T-helper 1 cell (primary cell): ENCODE results near the gene PDZK1IP1.
"Not testable (repeated sequence)": the region's sequence is repeated elsewhere in the genome, so short reads cannot be mapped to it uniquely, and the experiment has no call there.

Experiments used
- DNase-seq, 5 donors: peaks; one replicate each; pipeline ENCODE4 v3.0.0-alpha.2; 2012 to 2020

The PDZK1IP1 gene

DNA sequence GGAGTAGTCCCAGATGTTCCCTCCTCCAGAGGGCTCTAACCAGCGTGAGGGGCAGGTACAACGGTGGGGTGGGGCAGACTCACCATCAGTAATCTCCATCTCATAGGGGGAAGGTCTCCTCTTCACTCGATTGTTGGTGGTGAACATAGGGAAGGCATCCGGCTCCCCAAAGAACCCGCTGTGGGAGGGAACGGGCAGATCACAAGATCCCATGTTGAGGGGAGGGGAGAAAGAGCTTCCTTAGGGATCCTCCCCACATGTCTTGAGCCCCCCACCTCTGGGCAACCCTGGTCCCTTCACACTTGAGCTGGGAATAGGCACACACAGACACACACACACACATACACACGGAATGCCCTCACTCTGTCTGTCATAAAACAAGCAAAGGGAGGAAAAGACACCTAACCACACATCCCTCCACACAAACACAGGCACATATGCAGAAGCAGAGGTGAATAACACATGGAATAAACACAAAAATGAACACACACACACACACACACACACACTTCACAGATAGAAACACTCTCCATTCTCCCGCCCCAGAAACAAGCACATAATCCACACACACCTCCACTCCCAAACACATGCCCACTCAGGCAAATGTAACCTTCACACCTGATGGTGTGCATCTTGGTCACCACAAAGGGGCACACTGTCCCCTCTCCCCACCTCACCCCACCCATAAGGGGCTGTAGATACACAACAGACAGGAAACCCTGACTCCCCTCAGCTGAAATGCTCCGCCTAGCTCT, 34.3 kb upstream of the PDZK1IP1 start:
- no peak for DNase-seq

DNA sequence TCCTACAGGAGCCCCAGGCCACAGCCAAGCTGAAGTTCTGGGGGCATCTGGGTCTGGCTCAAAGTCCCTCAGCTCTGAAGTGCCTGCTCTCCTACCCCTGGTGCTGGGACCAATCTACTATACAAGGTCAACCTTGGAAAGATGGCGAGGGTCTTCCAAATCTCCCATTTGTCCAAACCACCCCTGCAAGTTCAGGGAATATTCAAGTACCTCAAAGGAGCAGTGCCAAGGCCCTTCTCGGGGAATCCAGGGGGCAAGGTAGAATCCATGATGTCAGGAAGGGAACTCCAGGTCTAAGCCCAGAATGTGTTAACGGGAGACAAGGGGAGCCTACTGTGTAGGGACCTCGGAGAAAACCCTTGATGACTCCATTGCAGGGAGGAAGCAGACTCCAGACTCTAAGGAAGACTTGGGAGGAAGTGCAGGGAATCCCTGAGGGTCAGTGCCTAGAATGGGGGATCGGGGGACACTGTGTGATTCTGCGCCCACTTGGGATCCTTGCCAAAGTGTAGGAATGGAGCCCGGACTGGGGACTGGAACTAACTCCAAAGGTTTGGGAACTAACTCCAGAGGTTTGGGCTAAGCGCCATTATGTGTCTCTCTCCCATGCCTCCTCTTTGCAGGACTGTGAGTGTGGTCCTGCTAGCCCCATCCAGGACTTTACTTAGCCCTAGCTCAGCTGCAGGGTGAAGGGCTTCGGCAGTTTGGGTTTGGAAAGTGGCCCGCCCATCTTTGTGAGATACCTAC, 33.5 kb upstream of the PDZK1IP1 start:
- no peak for DNase-seq

DNA sequence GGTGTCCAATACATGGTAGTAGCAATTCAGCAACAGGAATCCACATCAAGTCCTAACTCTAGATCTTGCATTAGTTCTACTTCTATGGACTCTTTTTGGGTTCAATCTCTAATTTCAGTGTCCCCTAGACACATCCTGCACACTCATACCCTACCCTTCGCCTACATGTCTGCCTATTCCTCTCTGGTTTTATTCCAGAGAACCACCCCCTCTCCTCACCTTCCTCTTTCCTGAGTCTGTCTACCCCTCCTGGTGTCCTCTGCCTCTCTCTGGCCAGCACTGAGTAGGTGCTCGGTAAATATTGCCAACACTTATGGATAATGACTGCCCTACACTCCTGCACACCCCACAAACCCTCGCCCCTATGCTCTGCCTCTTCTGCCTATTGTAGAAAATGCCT, 32.6 kb upstream of the PDZK1IP1 start:
- no peak for DNase-seq

DNA sequence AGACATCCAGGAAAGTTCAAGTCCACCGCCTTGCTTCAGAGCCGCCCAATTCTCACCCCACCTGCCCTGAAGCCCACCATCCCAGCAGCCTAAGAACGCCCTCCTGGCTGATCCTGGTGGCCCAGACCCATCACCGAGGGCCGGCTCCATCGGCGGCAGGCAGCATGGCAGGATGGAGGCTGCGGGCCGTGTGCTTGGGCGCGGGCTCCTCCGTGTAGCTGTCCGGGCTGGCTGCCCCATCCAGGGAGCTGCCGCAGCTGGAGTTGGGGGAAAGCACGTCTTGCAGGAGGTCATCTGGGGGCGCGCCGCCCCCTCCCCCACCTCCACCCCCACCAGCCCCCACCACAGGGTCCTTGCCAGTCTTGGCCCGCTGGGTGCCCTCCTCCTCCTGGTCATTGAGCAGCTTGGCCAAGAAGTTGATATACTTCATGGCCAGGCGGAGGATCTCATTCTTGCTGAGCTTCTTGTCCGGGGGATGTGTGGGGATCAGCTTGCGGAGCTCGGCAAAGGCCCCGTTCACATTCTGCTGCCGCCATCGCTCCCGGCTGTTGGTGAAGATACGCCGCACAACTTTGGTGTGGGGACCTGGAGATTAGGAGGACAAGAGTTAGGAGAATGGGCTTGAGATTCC, 29.9 kb upstream of the PDZK1IP1 start:
- no peak for DNase-seq

DNA sequence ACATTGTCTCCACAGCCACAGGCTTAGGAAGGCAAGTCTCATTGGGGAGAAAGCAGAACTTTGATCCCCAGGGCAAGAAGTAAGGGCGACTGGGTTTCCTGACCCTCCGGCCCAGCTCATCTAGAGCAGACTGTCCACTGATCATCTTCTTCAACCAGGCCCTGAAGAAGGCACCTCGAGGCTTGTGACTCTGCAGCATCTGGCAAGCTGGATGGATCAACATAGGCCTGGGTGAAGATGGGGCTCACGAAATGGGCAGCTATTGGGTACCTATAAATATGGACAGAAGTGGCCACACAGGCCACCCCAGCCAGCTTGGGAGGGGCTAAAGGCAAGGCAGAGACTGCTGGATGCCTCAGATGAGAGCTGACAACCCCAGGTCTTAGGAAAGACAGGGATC, 29.2 kb upstream of the PDZK1IP1 start:
- no peak for DNase-seq

DNA sequence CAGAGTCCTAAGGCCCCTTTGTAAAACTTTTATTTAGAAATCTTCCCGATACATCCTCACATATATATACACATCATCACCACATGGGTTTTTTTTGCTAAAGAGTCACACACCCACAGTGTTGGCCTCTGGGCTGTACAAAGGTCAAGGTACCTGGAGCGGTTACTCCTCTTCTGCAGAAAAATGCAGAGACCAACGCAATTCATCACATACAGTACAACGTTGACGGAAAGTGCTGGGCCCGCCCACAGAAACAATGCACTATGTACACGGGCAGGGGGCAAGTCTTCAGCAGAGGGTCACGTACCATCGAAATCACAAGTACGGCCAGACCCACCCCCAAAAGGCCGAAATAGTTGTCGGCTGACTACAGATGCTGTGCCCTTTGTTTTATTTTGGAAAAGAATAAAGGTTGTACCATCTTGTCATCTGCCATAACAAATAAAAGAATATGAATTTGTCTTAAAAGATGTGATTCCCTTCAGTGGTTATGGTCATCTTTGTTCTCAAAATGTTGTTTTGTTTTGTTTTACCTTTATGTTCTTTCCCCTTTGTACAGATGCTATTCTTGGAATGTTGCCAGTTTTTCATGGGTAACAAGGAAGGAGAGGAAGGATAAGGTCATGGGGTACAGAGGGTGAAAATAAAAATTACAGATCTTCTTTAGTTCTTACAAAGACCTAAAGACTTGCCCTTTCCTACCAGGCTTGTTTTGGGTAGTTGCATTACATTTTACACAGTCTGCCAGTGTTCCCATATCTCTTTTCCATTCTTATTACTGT, 26.6 kb upstream of the PDZK1IP1 start:
- no peak for DNase-seq

DNA sequence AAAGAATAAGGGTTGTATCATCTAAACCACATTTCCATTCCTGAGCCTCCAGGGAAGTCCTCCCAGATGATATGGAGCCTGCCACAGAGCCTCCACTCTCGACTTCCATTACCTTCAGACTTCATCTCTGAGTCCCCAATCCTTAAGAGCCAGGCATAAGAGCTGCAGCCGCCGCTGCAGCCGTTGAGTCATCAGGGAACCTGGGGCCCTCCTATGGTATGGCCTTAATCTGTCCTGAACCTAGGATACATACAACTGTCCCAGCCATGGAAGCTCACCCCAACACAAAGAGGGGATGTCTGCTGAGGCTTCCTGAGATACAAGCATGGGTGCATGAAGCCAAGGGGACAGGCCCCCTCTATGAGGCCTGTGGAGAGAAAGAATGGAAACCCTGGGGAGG, 25.9 kb upstream of the PDZK1IP1 start:
- no peak for DNase-seq

DNA sequence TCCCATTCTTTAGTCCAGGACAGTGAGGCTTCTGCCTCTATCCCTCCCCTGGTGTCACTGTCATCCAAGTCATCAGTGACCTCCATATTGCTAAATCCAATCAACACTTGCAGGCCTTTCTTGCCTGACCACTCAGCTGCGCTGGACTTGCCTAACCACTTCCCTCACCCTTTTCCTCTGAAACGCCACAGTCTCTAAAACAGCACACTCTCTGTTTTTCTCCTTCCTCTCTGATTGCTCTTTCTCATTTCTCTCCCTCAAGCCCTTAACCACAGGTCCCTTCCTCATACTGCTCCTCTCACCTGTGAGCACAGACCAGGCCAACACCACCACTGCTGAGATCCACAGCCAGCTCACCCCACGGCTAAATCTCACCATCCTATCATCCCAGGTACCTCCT, 24.7 kb upstream of the PDZK1IP1 start:
- no peak for DNase-seq

DNA sequence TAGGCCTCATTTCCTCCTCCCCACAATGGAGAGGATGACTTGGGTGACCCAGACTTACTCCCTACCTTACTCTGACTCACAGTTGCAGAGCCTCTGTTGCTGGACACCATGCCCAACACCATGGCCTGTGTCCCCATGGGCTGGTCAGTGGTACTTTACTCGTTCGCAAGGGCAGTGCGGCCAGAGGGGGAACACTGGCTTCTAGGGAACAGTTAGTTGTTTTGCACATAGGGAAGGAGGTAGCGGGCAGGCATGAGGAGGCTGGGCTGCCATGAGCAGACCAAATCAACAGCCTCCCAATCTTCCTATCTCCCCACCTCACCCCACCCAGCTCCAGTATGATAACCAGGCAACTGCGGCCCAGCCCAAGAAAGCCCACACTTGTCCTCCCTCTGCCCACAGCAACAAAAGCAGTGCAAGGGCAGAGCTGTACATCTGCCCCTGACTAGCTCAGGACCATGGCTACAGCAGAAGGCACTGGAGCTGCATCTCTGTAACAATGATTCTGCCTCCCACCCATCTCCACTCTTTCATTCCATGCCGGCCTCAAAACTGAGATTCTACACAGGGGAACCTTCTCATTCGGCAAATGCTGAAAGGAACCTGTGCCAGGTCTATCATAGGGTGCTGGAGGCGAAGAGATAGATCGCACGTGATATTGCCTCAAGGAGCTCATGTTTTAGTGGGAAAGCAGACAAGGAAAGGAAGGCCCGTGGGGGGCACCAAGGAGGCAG, 23.6 kb upstream of the PDZK1IP1 start:
- DNase-seq = no peak

DNA sequence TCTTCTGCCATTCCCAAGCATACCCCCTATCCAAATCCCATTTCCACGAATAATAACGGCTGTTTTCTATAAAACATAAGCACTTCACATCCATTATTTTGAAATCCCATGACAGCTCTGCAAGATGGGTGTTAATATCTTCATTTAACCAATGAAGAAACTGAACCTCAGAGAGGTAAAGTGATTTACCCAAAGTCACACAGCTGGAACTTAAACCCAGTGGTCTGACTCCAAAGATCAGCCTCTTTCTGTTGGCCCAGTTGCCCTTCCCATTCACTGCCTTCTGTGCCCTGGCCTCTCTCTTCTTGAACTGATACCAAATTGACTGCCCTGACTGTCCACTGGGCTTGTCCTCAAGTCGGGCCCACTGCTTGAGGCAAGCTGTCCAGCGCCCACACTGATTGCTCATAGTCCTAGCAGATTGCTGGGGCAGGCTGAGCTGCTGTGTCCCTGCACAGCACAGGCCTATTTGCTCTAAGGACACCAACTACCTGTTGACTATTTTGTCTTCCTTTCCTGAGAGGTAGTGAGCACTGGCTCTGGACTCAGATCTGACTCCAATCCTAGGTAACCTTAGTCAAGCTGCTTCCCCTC, 22.9 kb upstream of the PDZK1IP1 start:
- DNase-seq = no peak

DNA sequence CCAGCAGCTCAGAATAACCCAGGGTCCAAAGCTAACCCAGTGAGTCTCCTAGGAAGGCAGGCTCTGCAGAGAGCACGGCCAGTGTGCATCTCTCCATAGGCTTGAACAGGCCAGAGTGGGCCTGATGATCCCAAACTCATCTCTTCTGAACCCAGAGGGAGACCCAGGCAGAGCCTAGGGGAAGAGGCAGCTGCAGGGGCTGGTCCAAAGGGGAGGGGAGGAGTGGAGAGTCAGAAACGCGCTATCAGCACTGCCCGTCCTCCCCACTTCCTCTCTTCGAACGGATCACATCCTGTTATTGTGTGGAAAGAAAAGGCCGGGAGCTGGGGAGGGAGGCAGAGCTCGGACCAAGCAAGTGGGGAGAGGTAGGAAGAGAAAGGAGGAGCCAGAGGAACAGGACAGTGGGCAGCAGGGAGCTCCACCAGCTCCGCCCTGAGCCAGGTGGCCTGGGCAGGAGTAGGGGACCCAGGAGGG, 22.0 kb upstream of the PDZK1IP1 start:
- no peak for DNase-seq

DNA sequence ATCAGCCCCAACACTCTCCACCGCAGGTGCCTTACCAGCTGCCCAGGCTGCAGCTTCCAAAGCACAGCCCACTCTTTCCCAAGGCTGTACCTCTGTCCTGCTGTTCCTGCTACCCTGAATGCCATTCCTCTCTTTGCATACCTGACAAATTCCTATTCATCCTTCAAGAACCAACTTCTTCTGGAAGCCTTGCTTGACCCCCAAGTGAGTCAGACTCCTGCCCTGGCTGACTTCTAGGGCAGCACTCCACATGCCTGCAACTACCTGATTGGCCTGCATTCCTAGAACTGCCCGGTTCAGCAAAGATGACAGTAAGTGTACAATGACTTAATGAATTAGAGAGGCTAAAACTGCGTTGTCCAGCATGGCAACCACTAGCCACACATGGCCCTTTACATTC, 20.8 kb upstream of the PDZK1IP1 start:
- no peak for DNase-seq

DNA sequence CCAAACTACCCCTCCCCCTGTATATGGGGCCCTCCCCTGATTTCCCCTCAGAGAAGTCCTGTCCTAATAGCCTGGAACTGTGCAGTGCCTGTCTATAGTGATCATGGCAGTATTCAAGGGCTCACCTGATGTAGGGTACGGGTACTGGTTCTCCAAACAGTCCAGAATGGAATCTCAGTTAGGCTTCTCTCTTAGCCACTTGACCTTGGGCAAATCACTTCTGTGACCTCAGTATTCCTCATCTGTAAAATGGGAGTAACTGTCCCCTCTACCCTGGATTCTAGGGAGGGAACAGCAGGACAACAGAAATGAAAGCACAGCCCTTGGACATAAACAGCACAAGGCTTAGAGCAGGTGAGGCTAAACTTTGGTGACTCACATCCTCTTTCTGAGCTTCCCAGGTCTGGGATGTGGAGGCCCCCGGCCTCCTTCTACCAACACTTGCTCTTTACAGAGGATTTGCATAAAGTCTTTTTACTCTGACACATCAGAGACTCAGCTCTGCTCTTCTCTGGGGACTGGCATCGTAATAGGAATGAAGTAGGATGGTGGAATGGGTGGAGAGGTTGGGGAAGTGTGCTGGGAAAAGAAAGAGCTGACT, 20.0 kb upstream of the PDZK1IP1 start:
- no peak for DNase-seq

DNA sequence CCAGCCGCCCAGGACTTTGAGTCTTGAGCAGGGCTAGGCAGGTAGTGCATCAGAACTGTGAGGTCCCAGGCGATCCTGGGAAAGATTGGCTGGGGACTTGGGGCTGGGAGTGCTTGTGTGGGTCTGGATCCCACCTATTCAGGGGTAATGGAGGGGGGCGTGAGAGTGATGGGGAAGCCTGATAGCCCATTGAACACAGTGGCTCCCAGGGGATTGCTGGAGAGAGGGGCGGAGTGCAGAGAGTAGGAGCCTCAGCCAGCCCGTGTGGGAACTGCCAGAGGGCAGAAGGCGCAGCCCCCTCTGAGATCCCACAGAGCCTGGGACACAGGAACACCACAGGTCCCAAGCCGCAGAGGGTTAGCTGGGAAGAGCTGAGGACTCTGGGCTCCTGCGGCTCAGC, 19.3 kb upstream of the PDZK1IP1 start:
- DNase-seq = no peak

DNA sequence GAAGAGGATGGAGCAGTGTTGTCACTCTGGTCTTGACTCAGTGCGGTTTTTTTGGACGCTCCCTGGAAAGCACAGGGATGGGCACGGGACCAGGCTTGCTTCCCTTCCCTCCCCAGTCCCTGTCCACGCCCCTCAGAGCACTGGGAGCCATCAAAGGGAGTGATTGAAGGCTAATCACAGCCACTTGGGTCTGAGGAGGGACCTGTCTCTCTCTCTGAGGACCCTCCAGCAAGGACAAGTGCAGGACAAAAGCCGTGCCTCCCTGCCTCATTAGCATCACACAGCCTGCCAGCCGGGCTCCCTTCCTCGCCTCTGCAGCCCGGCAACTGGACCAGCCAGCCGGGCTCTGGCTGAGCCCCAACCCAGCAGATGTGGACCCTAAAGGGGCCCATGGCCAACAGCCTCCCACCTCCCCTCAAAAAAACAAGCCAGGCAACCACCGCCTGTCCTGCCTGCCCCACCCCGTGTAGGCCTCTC, 18.6 kb upstream of the PDZK1IP1 start:
- DNase-seq = no peak

DNA sequence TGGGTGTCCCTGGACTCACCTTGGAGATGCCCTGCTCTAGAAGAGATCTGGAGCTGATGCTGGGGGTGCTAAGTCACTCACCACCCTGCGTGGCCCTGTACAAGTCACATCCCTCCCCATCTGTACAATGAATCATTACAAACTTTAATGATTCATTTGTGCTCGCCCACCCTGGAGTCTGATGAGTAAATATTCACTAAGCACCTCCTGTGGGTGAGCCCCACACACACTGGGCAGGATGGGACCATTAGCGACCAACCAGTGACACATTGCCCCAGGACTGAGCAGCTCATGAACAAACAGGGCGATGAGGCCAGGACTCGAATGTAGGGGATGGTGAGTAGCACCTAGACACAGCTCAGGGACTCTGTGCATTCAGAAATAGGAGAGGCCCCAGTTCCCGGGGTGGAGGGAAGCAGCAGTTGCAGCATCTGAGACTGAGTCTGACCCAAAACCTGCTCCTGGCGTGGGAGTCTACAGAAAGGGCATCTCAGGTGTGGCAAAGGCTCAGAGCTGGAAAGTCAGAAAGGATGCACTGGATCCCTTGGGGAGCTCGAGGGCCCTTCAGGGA, 18.1 kb upstream of the PDZK1IP1 start:
- DNase-seq = no peak

DNA sequence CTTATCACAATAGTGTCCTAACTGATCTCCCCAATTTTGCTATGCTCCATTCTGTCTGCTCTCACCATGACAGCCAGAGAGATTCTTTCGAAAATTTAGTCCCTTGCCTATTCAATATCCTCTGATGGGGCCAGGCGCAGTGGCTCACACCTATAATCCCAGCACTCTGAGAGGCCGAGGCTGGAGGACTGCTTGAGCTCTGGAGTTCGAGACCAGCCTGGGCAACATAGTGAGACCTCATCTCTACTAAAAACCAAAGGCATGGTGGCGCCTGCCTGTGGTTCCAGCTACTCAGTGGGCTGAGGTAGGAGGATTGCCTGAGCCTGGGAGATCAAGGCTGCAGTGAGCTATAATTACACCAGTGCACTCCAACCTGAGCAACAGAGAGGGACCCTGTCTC, 16.1 kb upstream of the PDZK1IP1 start:
- no peak for DNase-seq

DNA sequence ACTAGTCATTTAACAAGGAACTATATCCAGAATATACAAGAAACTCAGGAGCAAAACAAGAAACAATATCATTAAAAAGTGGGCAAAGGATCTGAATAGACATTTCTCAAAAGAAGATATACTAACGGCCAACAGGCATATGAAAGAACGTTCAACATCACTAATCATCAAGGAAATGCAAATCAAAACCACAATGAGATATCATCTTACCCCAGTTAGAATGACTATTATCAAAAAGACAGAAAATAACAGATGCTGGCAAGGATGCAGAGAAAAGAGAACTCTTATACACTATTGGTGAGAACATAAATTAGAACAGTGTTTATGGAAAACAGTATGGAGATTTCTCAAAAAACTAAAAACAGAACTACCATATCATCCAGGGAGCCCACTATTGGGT, 13.7 kb upstream of the PDZK1IP1 start:
- not testable (repeated sequence) for DNase-seq

DNA sequence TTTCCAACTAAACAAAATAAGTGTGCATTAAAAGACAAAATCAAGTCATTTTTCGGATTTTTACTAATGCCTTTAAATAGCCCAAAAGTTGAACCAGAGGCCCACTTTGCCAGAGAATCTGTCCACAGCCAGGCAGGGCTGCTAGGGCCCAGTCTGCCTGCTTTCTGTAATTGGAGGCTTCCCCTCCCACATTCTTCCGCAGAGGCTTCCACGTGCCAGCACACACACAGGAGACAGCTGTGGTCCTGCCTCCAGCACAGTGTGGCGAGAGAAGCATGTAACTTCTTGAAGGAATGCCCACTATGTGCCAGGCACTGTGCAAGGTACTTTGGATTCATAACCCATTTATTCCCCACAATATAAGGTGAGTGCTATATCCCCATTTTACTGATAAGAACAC, 11.3 kb upstream of the PDZK1IP1 start:
- no peak for DNase-seq

DNA sequence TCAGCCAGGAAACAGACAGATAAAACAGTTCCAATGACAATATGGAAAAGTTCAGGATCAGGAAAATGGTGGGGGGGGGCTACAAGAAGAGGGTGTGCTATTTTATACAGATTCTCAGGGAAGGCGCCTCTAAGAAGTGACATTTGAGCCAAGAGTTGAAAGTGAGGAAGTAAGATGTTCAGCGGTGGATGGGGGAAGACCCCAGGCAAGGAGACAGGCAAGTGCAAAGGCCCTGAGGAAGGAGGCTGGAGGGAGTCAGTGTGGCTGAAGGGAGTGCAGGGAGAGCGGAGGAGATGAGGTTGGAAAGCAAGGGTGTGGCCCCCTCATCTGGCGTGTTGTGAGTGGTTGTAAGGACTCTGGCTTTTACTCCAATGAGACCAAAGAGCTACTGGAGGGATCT, 8.4 kb upstream of the PDZK1IP1 start:
- DNase-seq = no peak

DNA sequence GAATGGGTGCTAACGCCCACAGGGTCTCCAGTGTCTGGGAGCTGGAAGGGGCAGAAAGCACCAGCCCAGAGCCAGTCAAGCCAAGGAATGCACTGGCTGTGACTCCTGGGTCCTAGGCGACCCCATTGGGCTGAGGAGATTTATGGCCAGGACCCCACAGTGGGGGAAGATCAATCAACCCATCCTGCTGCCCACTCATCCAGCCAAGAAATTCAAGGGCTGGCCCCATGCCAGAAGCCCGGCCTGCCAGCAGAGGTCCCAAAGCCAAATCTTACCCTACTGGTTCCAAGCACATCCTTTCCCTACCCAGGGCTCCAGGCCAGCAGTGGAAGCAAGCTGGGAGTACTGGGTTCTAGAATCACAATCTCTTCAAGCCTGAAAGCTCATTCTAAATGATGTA, 6.8 kb upstream of the PDZK1IP1 start:
- DNase-seq = no peak
